HG02852 (cell line): ENCODE data around the gene RNPEP.
"Not testable (repeated sequence)": the region's sequence is repeated elsewhere in the genome, so short reads cannot be mapped to it uniquely, and the experiment has no call there.

Experiments
- ATAC-seq: cut with Tn5 transposase; IDR thresholded peaks from one replicate; pipeline ENCODE4 v1.9.1; 2021; ENCODE audit warnings: mild to moderate bottlenecking, moderate library complexity; ENCODE audit not compliant: unreplicated experiment

RNPEP gene

GRCh38 chr1:202009326-202010179 lies 27.1 kb downstream of the RNPEP start:
- ATAC-seq = peak; percentile 41

- peak; percentile 77 for ATAC-seq
Measured at GRCh38 chr1:202010180-202011015, 27.9 kb downstream of the RNPEP start, which contains the start of gene ELF3. ELF3 (plus strand) TSS chr1:202010587; CDS start chr1:202011137, 550 bp downstream.

- no peak for ATAC-seq
Measured at GRCh38 chr1:202011994-202012393, 29.5 kb downstream of the RNPEP start.

GRCh38 chr1:202012544-202013478 lies 30.4 kb downstream of the RNPEP start:
- ATAC-seq = no peak

- no peak for ATAC-seq
Measured at GRCh38 chr1:202013603-202014002, 31.2 kb downstream of the RNPEP start.

GRCh38 chr1:202014060-202014459 lies 31.6 kb downstream of the RNPEP start:
- no peak for ATAC-seq

- ATAC-seq = no peak
Measured at GRCh38 chr1:202014915-202015661, 32.6 kb downstream of the RNPEP start.

GRCh38 chr1:202015662-202015937 lies 33.2 kb downstream of the RNPEP start:
- ATAC-seq = no peak

- ATAC-seq = no peak
Measured at GRCh38 chr1:202016022-202016810, 33.8 kb downstream of the RNPEP start.

GRCh38 chr1:202016811-202017748 lies 34.6 kb downstream of the RNPEP start:
- no peak for ATAC-seq

- ATAC-seq = no peak
Measured at GRCh38 chr1:202017749-202018467, 35.5 kb downstream of the RNPEP start.

- no peak for ATAC-seq
Measured at GRCh38 chr1:202018468-202019234, 36.2 kb downstream of the RNPEP start.

- ATAC-seq = not testable (repeated sequence)
Measured at GRCh38 chr1:202019235-202019558, 36.7 kb downstream of the RNPEP start.

GRCh38 chr1:202023001-202023433 lies 40.6 kb downstream of the RNPEP start:
- no peak for ATAC-seq

GRCh38 chr1:202029171-202029665 lies 46.8 kb downstream of the RNPEP start:
- ATAC-seq = no peak

- ATAC-seq = no peak
Measured at GRCh38 chr1:202029727-202030126, 47.3 kb downstream of the RNPEP start.

- ATAC-seq = no peak
Measured at GRCh38 chr1:202031796-202032195, 49.3 kb downstream of the RNPEP start.
